Measurements from ENCODE around the gene INAFM2.

The INAFM2 gene

GRCh38 chr15:40368719-40369473, 45.4 kb downstream of the INAFM2 start:
- H3K4me3 ChIP-seq (ENCODE audit: low read length) = no peak overlapping the region
- TF ChIP-seq ZNF274 (IDR thresholded peaks at IDR 0.05; ENCODE audit: low read depth, low read length) = no peak

GRCh38 chr15:40369474-40369869, 46.0 kb downstream of the INAFM2 start:
- TF ChIP-seq ZNF274 (IDR thresholded peaks at IDR 0.05; ENCODE audit: low read depth, low read length) = no peak
- no peak overlapping the region for H3K4me3 ChIP-seq (ENCODE audit: low read length)

GRCh38 chr15:40369971-40370370, 46.5 kb downstream of the INAFM2 start:
- no peak for TF ChIP-seq ZNF274 (IDR thresholded peaks at IDR 0.05; ENCODE audit: low read depth, low read length)
- no peak overlapping the region for H3K4me3 ChIP-seq (ENCODE audit: low read length)

GRCh38 chr15:40372981-40373380, 49.5 kb downstream of the INAFM2 start:
- TF ChIP-seq ZNF274 (IDR thresholded peaks at IDR 0.05; ENCODE audit: low read depth, low read length) = no peak
- H3K4me3 ChIP-seq (ENCODE audit: low read length) = no peak overlapping the region
